Pancreas (tissue), 10 donors: Measurements from ENCODE around the gene SEMA4D. TPM values are rescaled to one million over a fixed set of nuclear protein-coding genes. Genes with fewer than 3 reads are reported as not detected.

ENCODE experiments used
- ATAC-seq, 4 donors: fragments of 200-7000 bp; cut with Tn5 transposase; one replicate each; pipeline versions ENCODE4 v1.8.0 to v1.9.1; 2020; ENCODE audit warnings: mild to moderate bottlenecking in 4 of 4, moderate library complexity in 4 of 4
- DNase-seq, 6 donors: peaks; one replicate each; pipeline ENCODE4 v3.0.0-alpha.2; 2020
- FAIRE-seq: peaks from 2 replicates; lab custom pipeline; 2012; peaks lifted over from hg19 to GRCh38; lab: Jason Lieb, UNC
- H3K27ac ChIP-seq, 4 donors: fragments of 200-600 bp; sonication (generic); 1 replicate in 3 of 4; 2 replicates in 1 of 4; pipeline versions ENCODE4 v1.5.0 to v1.8.0; 2020
- H3K27me3 ChIP-seq, 4 donors: fragments of 200-600 bp; one replicate each; pipeline ENCODE4 v1.8.0; 2021
- H3K36me3 ChIP-seq, 3 donors: fragments of 200-600 bp; sonication (generic) in 1 of 3; one replicate each; pipeline versions ENCODE4 v1.5.0 to v1.8.0; 2020 to 2021
- H3K4me1 ChIP-seq, 3 donors: fragments of 200-600 bp; one replicate each; pipeline ENCODE4 v1.8.0; 2021
- H3K4me3 ChIP-seq, 4 donors: fragments of 200-600 bp; sonication (generic) in 2 of 4; one replicate each; pipeline versions ENCODE4 v1.5.0 to v1.8.0; 2020 to 2021
- H3K9me3 ChIP-seq, 4 donors: fragments of 200-600 bp; one replicate each; pipeline ENCODE4 v1.8.0; 2021
- CTCF ChIP-seq, 4 donors: fragments of 200-600 bp; sonication (generic) in 3 of 4; IDR thresholded peaks; one replicate each; pipeline versions ENCODE4 v1.5.0 to v1.8.0; 2021; ENCODE audit warnings: antibody characterized with exemption in 4 of 4
- WGBS, 2 donors: extraction: QIAGEN DNeasy Blood & Tissue Kit; methylation state at CpG; one replicate each; pipeline ENCODE4 v1.1.7; 2013; 5-methylcytosine and 5-hydroxymethylcytosine counted together
- intact Hi-C, 3 donors: fragments of 100-400 bp; cut with DNase I; formaldehyde crosslinking; loops; one replicate each; pipeline versions ENCODE4 v1.11.1 to v1.14.2; 2022
- polyA plus RNA-seq, 2 donors: library from polyadenylated mRNA; stranded (reverse); fragments of 200-250 nt; gene quantifications; one replicate each; pipeline ENCODE4 v1.2.3, GENCODE V29; 2013
- total RNA-seq, 6 donors: library from RNA; stranded (reverse); fragmentation: NEBNext Ultra II Directional in 4 of 6; extraction: Animal tissue kit (Norgen Biotek cat#: 25700) in 4 of 6; gene quantifications; one replicate each; pipeline versions ENCODE4 v1.2.1 to v1.2.4, GENCODE V29; 2021 to 2023
- donor health status: healthy with polysubstance abuse.
- donor health status: DM: no; HTN: no; CAD: no; lungs with moderate emphysema.
- donor health status: DM: no; HTN: no; CAD: no.
- donor health status: control.
- donor health status: control.
- donor health status: Bipolar disorder and iron deficiency.
- donor health status: DM: yes; HTN: yes; CAD: no.
- donor health status: DM: no; HTN: no; CAD: no.
- donor health status: DM: no; HTN: no; CAD: no.
- donor health status: DM: yes; HTN: yes; CAD: no.

Gene SEMA4D
- total and polyA plus RNA-seq, 8 donors, result 7.1 to 29.7 (median 12.9) TPM

GRCh38 chr9:89529243-89530035 lies 31.5 kb upstream of the SEMA4D start:
- no peaks in the 10 kb centered on the region for H3K4me1 ChIP-seq
- peak in 1 of 4 donors; percentile 10 for ATAC-seq
- H3K4me3 ChIP-seq, result no peak overlapping the region
- H3K27me3 ChIP-seq, result no peaks in the 10 kb centered on the region
- H3K36me3 ChIP-seq, result no peaks in the 10 kb centered on the region
- TF ChIP-seq CTCF (IDR thresholded peaks at IDR 0.05), result no peak
- WGBS, 2 donors, result 60 to 74% methylated on average over 5 of the region's 5 CpGs
- H3K9me3 ChIP-seq, result no peaks in the 10 kb centered on the region
- intact Hi-C loops, result no loop called here
- no peak for FAIRE-seq
- DNase-seq, result no peak
- H3K27ac ChIP-seq, result no peak overlapping the region

GRCh38 chr9:89528540-89528939 lies 30.6 kb upstream of the SEMA4D start:
- ATAC-seq (peak in 2 of 4 donors; percentile 50 to 54), DNase-seq (no peak), FAIRE-seq (no peak)
- H3K36me3 ChIP-seq, result no peaks in the 10 kb centered on the region
- WGBS, 2 donors, result 61% methylated on average over 6 of the region's 6 CpGs
- TF ChIP-seq CTCF (IDR thresholded peaks at IDR 0.05), result no peak
- H3K27me3 ChIP-seq, result no peaks in the 10 kb centered on the region
- intact Hi-C loops, result no loop called here
- no peaks in the 10 kb centered on the region for H3K9me3 ChIP-seq
- H3K4me1 ChIP-seq, result no peaks in the 10 kb centered on the region
- no peak overlapping the region for H3K27ac ChIP-seq
- no peak overlapping the region for H3K4me3 ChIP-seq

- Histone ChIP-seq H3K27ac (no peak overlapping the region), H3K27me3 (no peaks in the 10 kb centered on the region), H3K4me3 (no peak overlapping the region), H3K9me3 (no peaks in the 10 kb centered on the region), H3K4me1 (no peaks in the 10 kb centered on the region), H3K36me3 (no peaks in the 10 kb centered on the region)
- ATAC-seq (no peak), FAIRE-seq (no peak), DNase-seq (no peak)
- WGBS, 2 donors, result 91 to 95% methylated on average over 5 of the region's 5 CpGs
- no peak for TF ChIP-seq CTCF (IDR thresholded peaks at IDR 0.05)
- intact Hi-C loops, result no loop called here
Measured at GRCh38 chr9:89528131-89528530, 30.2 kb upstream of the SEMA4D start.

- H3K27me3 ChIP-seq, result no peaks in the 10 kb centered on the region
- no peaks in the 10 kb centered on the region for H3K36me3 ChIP-seq
- no peak for FAIRE-seq
- no peak for TF ChIP-seq CTCF (IDR thresholded peaks at IDR 0.05)
- H3K27ac ChIP-seq, result no peak overlapping the region
- no peaks in the 10 kb centered on the region for H3K4me1 ChIP-seq
- 65 to 71% methylated on average over 2 of the region's 2 CpGs for WGBS, 2 donors
- DNase-seq, result peak in 1 of 6 donors; percentile 61
- peak in 3 of 4 donors; percentile 32 to 69 (median 62) for ATAC-seq
- intact Hi-C loops, result no loop called here
- no peaks in the 10 kb centered on the region for H3K9me3 ChIP-seq
- no peak overlapping the region for H3K4me3 ChIP-seq
Measured at GRCh38 chr9:89527084-89527483, 29.2 kb upstream of the SEMA4D start.

- Histone ChIP-seq H3K27me3 (no peaks in the 10 kb centered on the region), H3K9me3 (no peaks in the 10 kb centered on the region), H3K36me3 (no peaks in the 10 kb centered on the region), H3K4me1 (no peaks in the 10 kb centered on the region), H3K4me3 (no peak overlapping the region), H3K27ac (no peak overlapping the region)
- no peak for TF ChIP-seq CTCF (IDR thresholded peaks at IDR 0.05)
- no peak for FAIRE-seq
- intact Hi-C loops, result no loop called here
- 71 to 79% methylated on average over 3 of the region's 3 CpGs for WGBS, 2 donors
- no peak for DNase-seq
- no peak for ATAC-seq
Measured at GRCh38 chr9:89526667-89527066, 28.8 kb upstream of the SEMA4D start.
